Activated B cell treated with CpG ODN at 0.5 μM for 24 hours (primary cell): ENCODE measurements around the gene TNFSF13B. TPM values are rescaled to one million over a fixed set of nuclear protein-coding genes. Genes with fewer than 3 reads are reported as not detected.

Source experiments
- ATAC-seq: fragments of 200-7000 bp; cut with Tn5 transposase; one replicate; pipeline ENCODE4 v1.10.0; 2021; ENCODE audit warnings: low read depth, mild to moderate bottlenecking, moderate library complexity
- CTCF ChIA-PET: fragments of 350-600 bp; sonication (Branson Sonifier 250); formaldehyde crosslinking; loops from one replicate; lab custom pipeline; 2021; ENCODE audit warnings: antibody characterized with exemption; lab: Charles Lee
- POLR2A ChIA-PET: fragments of 350-600 bp; sonication (Branson Sonifier 250); formaldehyde crosslinking; loops from one replicate; lab custom pipeline; 2021; ENCODE audit warnings: antibody characterized with exemption; lab: Charles Lee
- DNase-seq: peaks from one replicate; pipeline ENCODE4 v3.0.0; 2022
- H3K27ac Mint-ChIP-seq: one replicate; pipeline ENCODE4 v1.8.0; 2020; ENCODE audit warnings: mixed read lengths
- H3K27me3 Mint-ChIP-seq: one replicate; pipeline ENCODE4 v1.8.0; 2021; ENCODE audit warnings: mixed read lengths
- H3K36me3 Mint-ChIP-seq: one replicate; pipeline ENCODE4 v1.8.0; 2021; ENCODE audit warnings: low read depth, mixed read lengths
- H3K4me1 Mint-ChIP-seq: one replicate; pipeline ENCODE4 v1.8.0; 2021; ENCODE audit warnings: mixed read lengths
- H3K4me3 Mint-ChIP-seq: one replicate; pipeline ENCODE4 v1.8.0; 2020; ENCODE audit warnings: mild to moderate bottlenecking, mixed read lengths
- H3K9me3 Mint-ChIP-seq: one replicate; pipeline ENCODE4 v1.8.0; 2020; ENCODE audit warnings: mixed read lengths
- intact Hi-C: fragments of 100-400 bp; cut with micrococcal nuclease; formaldehyde crosslinking; loops from one replicate; pipeline ENCODE4 v1.15.1; 2024
- total RNA-seq: library from RNA; stranded (reverse); gene quantifications from 2 replicates; pipeline ENCODE4 v1.2.3, GENCODE V29; 2022
- TF ChIP-seq, protein P1 (sequence below): fragments of 200-600 bp; IDR thresholded peaks from one replicate; pipeline ENCODE4 v1.8.0; 2022; ENCODE audit warnings: antibody characterized with exemption, mild to moderate bottlenecking

The TNFSF13B gene
- total RNA-seq, 1 donor from 2014 or later = 2.7 TPM

GRCh38 chr13:108270442-108270841, 924 bp downstream of the TNFSF13B start:
- Mint-ChIP-seq H3K4me1 (peaks cover 48% of the 10 kb centered on the region), H3K27ac (peak overlapping the region; percentile 91), H3K4me3 (peak overlapping the region; percentile 83), H3K9me3 (no peaks in the 10 kb centered on the region), H3K27me3 (no peaks in the 10 kb centered on the region), H3K36me3 (no peaks in the 10 kb centered on the region)
- intact Hi-C loops = no loop called here
- ATAC-seq (no peak), DNase-seq (no peak)
- TF ChIP-seq, protein P1, sequence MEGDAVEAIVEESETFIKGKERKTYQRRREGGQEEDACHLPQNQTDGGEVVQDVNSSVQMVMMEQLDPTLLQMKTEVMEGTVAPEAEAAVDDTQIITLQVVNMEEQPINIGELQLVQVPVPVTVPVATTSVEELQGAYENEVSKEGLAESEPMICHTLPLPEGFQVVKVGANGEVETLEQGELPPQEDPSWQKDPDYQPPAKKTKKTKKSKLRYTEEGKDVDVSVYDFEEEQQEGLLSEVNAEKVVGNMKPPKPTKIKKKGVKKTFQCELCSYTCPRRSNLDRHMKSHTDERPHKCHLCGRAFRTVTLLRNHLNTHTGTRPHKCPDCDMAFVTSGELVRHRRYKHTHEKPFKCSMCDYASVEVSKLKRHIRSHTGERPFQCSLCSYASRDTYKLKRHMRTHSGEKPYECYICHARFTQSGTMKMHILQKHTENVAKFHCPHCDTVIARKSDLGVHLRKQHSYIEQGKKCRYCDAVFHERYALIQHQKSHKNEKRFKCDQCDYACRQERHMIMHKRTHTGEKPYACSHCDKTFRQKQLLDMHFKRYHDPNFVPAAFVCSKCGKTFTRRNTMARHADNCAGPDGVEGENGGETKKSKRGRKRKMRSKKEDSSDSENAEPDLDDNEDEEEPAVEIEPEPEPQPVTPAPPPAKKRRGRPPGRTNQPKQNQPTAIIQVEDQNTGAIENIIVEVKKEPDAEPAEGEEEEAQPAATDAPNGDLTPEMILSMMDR = no peak
- POLR2A ChIA-PET = interaction anchor here (0.9 to 1.1 kb wide), 3 partner anchors 25 to 56 kb away, joined by 3 to 4 read pairs (median 3); partner anchors contain the start of gene ABHD13
- CTCF ChIA-PET = no interaction called here

GRCh38 chr13:108272333-108272732, 2.8 kb downstream of the TNFSF13B start:
- Mint-ChIP-seq H3K27me3 (no peaks in the 10 kb centered on the region), H3K27ac (no peak overlapping the region), H3K36me3 (no peaks in the 10 kb centered on the region), H3K4me1 (peaks cover 34% of the 10 kb centered on the region), H3K9me3 (no peaks in the 10 kb centered on the region), H3K4me3 (no peak overlapping the region)
- intact Hi-C loops = no loop called here
- POLR2A ChIA-PET = no interaction called here
- CTCF ChIA-PET = no interaction called here
- TF ChIP-seq, protein P1 = no peak
- DNase-seq (no peak), ATAC-seq (no peak)

- no peaks in the 10 kb centered on the region for H3K9me3 Mint-ChIP-seq
- H3K4me3 Mint-ChIP-seq = no peak overlapping the region
- intact Hi-C loops = no loop called here
- TF ChIP-seq, protein P1 = no peak
- no peaks in the 10 kb centered on the region for H3K36me3 Mint-ChIP-seq
- DNase-seq (no peak), ATAC-seq (no peak)
- peaks cover 3% of the 10 kb centered on the region for H3K27me3 Mint-ChIP-seq
- POLR2A ChIA-PET = no interaction called here
- CTCF ChIA-PET = no interaction called here
- no peak overlapping the region for H3K27ac Mint-ChIP-seq
- peaks cover 23% of the 10 kb centered on the region for H3K4me1 Mint-ChIP-seq
Measured at GRCh38 chr13:108273429-108274118, 4.1 kb downstream of the TNFSF13B start.

- Mint-ChIP-seq H3K27me3 (peaks cover 3% of the 10 kb centered on the region), H3K27ac (no peak overlapping the region), H3K9me3 (no peaks in the 10 kb centered on the region), H3K36me3 (no peaks in the 10 kb centered on the region), H3K4me3 (no peak overlapping the region), H3K4me1 (peaks cover 13% of the 10 kb centered on the region)
- TF ChIP-seq, protein P1 = no peak
- POLR2A ChIA-PET = no interaction called here
- no peak for DNase-seq
- CTCF ChIA-PET = no interaction called here
- intact Hi-C loops = no loop called here
- no peak for ATAC-seq
Measured at GRCh38 chr13:108274718-108275117, 5.2 kb downstream of the TNFSF13B start.

- no peak for ATAC-seq
- ChIA-PET POLR2A (no interaction called here), CTCF (no interaction called here)
- DNase-seq = no peak
- Mint-ChIP-seq H3K27me3 (peaks cover 3% of the 10 kb centered on the region), H3K9me3 (no peaks in the 10 kb centered on the region), H3K4me3 (no peak overlapping the region), H3K4me1 (no peaks in the 10 kb centered on the region), H3K27ac (no peak overlapping the region), H3K36me3 (no peaks in the 10 kb centered on the region)
- TF ChIP-seq, protein P1 = no peak
- intact Hi-C loops = no loop called here
Measured at GRCh38 chr13:108276060-108276459, 6.5 kb downstream of the TNFSF13B start.
